Measurements from ENCODE around the gene GNPTAB.

DNA sequence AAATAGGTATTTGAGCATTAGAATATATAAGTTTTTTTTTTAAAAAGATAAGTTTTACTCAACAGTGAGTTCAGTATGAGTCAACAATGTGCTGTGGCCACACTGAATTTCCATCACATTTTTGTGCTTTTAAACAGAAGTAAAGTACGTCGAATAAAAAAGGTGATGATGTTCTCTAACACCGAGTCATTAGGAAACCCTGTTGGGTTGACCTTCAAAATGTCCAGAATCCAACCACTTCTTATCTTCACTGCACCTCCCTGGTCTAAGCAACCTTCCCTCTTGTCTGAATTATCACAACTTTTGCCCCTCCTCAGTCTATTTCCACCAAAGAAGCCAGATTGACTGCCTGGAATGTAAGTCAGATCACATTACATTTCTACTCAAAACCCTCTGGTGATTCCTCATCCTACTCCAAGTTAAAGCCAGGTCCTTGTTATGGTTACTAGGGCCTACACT is 48.5 kb downstream of the GNPTAB start:
- TF ChIP-seq, protein P1, sequence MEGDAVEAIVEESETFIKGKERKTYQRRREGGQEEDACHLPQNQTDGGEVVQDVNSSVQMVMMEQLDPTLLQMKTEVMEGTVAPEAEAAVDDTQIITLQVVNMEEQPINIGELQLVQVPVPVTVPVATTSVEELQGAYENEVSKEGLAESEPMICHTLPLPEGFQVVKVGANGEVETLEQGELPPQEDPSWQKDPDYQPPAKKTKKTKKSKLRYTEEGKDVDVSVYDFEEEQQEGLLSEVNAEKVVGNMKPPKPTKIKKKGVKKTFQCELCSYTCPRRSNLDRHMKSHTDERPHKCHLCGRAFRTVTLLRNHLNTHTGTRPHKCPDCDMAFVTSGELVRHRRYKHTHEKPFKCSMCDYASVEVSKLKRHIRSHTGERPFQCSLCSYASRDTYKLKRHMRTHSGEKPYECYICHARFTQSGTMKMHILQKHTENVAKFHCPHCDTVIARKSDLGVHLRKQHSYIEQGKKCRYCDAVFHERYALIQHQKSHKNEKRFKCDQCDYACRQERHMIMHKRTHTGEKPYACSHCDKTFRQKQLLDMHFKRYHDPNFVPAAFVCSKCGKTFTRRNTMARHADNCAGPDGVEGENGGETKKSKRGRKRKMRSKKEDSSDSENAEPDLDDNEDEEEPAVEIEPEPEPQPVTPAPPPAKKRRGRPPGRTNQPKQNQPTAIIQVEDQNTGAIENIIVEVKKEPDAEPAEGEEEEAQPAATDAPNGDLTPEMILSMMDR (IDR thresholded peaks at IDR 0.05) = no peak
- no peak for TF ChIP-seq POLR2A (IDR thresholded peaks at IDR 0.05)
